Cardiac fibroblast (primary cell): Measurements from ENCODE around the gene KCTD17.

Experiments used
- DNase-seq, 2 donors: peaks; one replicate each; pipeline versions ENCODE4 v3.0.0 to v3.0.0-alpha.2; 2010; ENCODE audit warnings: low read depth in 2 of 2
- H3K4me3 ChIP-seq, 2 donors: replicated peaks in 1 of 2; 1 replicate in 1 of 2; 2 replicates in 1 of 2; pipeline ENCODE4 v1.5.1; 2011; ENCODE audit warnings: low read depth in 2 of 2, low read length in 2 of 2, mild to moderate bottlenecking in 2 of 2, moderate library complexity in 1 of 2
- CTCF ChIP-seq: IDR thresholded peaks from one replicate; pipeline ENCODE4 v1.5.1; 2011; ENCODE audit warnings: low read depth, mild to moderate bottlenecking, low read length, inconsistent platforms

KCTD17 gene

DNA sequence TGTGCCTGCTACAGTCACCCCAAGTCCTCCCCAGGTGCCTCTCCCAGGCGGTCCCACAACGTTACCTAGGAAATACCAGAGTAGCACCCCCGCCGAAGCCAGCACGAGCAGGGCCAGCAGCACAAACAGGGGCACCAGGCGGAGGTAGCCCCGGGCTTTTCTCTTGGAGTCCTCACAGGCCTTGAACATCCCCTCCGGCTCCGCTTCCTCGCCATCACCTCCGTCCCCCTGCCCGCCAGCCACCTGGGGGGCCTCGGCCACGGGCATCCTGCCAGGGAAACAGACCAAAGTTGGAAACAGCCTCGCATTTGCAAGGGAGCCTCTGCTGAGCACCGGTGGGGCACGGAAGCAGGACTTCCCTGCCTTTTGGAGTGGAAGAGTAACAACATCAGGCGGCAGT, 51.6 kb downstream of the KCTD17 start:
- no peak overlapping the region for H3K4me3 ChIP-seq
- no peak for TF ChIP-seq CTCF
- no peak for DNase-seq

- DNase-seq: no peak
- no peak overlapping the region for H3K4me3 ChIP-seq
- no peak for TF ChIP-seq CTCF
Observed at GRCh38 chr22:37103656-37104452, 52.3 kb downstream of the KCTD17 start.

DNA sequence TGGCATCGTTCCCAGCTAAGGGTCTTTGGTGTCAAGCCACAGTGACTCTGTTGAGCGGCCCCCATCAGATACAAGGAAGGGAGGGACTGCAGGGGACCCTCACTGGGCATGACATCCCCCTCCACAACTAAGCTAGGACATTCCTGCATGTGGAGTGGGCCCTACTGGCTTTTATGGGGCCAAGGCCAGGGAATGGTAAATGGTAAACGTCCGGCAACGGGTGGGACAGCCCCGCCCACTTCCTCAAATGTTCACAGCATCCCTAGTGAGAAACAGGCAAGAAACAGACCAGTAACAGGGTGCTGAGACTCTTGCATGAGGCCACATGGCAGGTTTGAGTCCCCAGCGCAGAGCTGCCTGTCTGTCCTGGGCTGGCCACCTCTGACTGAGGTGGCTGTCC, 53.6 kb downstream of the KCTD17 start:
- no peak for DNase-seq
- H3K4me3 ChIP-seq: no peak overlapping the region
- TF ChIP-seq CTCF: no peak

DNA sequence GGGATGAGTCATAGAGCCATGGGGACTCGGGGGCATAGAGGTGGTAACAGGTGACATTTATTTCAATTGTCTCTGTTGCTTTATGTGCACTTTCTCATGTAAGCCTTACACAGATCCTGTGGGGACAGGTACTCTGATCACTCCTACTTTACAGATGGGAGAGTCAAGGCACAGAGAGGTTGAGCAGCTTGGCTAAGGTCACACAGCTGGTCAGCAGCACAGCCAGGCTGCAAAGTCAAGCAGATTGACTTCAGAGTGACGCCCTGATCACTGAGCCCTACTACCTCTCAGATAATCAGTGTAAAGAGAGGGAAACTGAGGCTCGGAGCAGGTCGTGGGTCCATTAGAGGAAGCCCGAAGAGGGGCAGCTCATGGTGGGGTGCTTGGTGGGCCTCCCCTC, 54.4 kb downstream of the KCTD17 start:
- no peak for TF ChIP-seq CTCF
- DNase-seq: no peak
- H3K4me3 ChIP-seq: no peak overlapping the region

GRCh38 chr22:37107816-37108621, 56.5 kb downstream of the KCTD17 start:
- no peak overlapping the region for H3K4me3 ChIP-seq
- DNase-seq: no peak
- TF ChIP-seq CTCF: no peak

DNA sequence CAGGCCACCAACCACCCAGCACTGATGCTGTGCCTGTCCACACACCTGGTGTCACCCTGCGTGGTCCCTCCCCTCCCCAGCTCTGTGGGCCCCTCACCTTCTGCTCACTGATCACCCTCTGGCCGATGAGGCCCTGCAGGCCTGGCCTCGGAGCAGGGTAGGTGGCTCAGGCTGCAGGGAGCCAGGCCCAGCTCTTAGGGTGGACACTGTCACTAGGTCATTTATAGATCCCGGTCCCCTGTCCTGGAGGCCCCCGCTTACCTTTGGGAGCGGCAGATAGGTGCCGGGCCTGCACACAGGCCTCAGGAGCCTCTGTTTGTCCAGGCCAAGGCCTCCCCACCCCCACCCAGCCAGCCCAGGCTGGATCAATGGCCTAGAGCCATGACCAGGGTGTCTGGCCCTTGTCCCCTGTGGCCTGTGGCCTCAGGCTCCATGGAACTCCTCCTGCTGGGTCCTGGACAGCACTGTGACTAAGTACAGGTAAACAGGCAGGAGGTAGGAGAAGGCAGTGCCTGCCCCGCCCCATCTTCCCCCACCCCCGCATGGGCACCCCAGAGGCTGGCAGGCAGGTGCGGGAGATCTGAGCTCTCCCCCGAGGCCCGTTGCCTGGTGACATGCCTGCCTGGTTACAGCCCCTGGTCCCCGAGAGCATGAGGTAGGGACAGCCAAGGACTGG, 57.8 kb downstream of the KCTD17 start, which contains the start of gene TMPRSS6:
Gene TMPRSS6, minus strand, starts transcription at position 472 of the 676 bp plus-strand sequence. CDS start 6,296 bp downstream, outside the sequence.
- TF ChIP-seq CTCF: no peak
- no peak for DNase-seq
- no peak within 1 kb of the TSS for H3K4me3 ChIP-seq
